ENCODE data around the gene TMEM209. TPM values are rescaled to one million over a fixed set of nuclear protein-coding genes. Genes with fewer than 3 reads are reported as not detected.
"Not testable (repeated sequence)": the region's sequence is repeated elsewhere in the genome, so short reads cannot be mapped to it uniquely, and the experiment has no call there.

Gene TMEM209
- total RNA-seq, 1 donor from 2014 or later, result 9.2 TPM

GRCh38 chr7:130134726-130135125 lies 70.5 kb downstream of the TMEM209 start:
- intact Hi-C loops (cut with micrococcal nuclease), result no loop called here
- DNase-seq, result no peak
- ATAC-seq, result no peak

GRCh38 chr7:130134106-130134636 lies 71.0 kb downstream of the TMEM209 start:
- intact Hi-C loops (cut with micrococcal nuclease), result no loop called here
- ATAC-seq, result no peak
- DNase-seq, result no peak

- intact Hi-C loops (cut with micrococcal nuclease), result no loop called here
- ATAC-seq (no peak), DNase-seq (no peak)
Measured at GRCh38 chr7:130133029-130133782, 72.0 kb downstream of the TMEM209 start.

GRCh38 chr7:130131964-130132875 lies 73.0 kb downstream of the TMEM209 start:
- ATAC-seq (no peak), DNase-seq (no peak)
- intact Hi-C loops (cut with micrococcal nuclease), result no loop called here

GRCh38 chr7:130131191-130131834 lies 73.9 kb downstream of the TMEM209 start:
- intact Hi-C loops (cut with micrococcal nuclease), result no loop called here
- ATAC-seq, result no peak
- no peak for DNase-seq

GRCh38 chr7:130129011-130129411 lies 76.2 kb downstream of the TMEM209 start:
- no peak for ATAC-seq
- peak; percentile 44 for DNase-seq
- intact Hi-C loops (cut with micrococcal nuclease), result no loop called here

GRCh38 chr7:130127821-130128317 lies 77.3 kb downstream of the TMEM209 start:
- intact Hi-C loops (cut with micrococcal nuclease), result no loop called here
- DNase-seq, result no peak
- no peak for ATAC-seq

GRCh38 chr7:130127404-130127803 lies 77.8 kb downstream of the TMEM209 start:
- intact Hi-C loops (cut with micrococcal nuclease), result no loop called here
- no peak for ATAC-seq
- no peak for DNase-seq

GRCh38 chr7:130126840-130127239 lies 78.4 kb downstream of the TMEM209 start:
- DNase-seq; intact Hi-C loops (cut with micrococcal nuclease); ATAC-seq: not testable (repeated sequence)

GRCh38 chr7:130124711-130125110 lies 80.5 kb downstream of the TMEM209 start:
- DNase-seq (no peak), ATAC-seq (no peak)
- intact Hi-C loops (cut with micrococcal nuclease), result no loop called here

GRCh38 chr7:130123501-130123900 lies 81.7 kb downstream of the TMEM209 start:
- ATAC-seq, result no peak
- intact Hi-C loops (cut with micrococcal nuclease), result no loop called here
- no peak for DNase-seq

- DNase-seq (no peak), ATAC-seq (no peak)
- intact Hi-C loops (cut with micrococcal nuclease), result no loop called here
Measured at GRCh38 chr7:130118801-130119200, 86.4 kb downstream of the TMEM209 start.

- ATAC-seq, result no peak
- intact Hi-C loops (cut with micrococcal nuclease), result no loop called here
Measured at GRCh38 chr7:130118294-130118693, 86.9 kb downstream of the TMEM209 start.

GRCh38 chr7:130114776-130115175 lies 90.4 kb downstream of the TMEM209 start:
- ATAC-seq (no peak), DNase-seq (no peak)
- intact Hi-C loops (cut with micrococcal nuclease), result no loop called here

More at GRCh38 chr7:130118294-130118693, 86.9 kb downstream of the TMEM209 start:
- no peak for DNase-seq

Other genes starting within 250 kb of the TMEM209 start
- 20.8 TPM for gene ZC3HC1, start 154.0 kb downstream of the TMEM209 start, total RNA-seq
- 24.3 TPM for gene KLHDC10, start 134.9 kb downstream of the TMEM209 start, total RNA-seq
- not detected for gene SSMEM1, start 2.5 kb upstream of the TMEM209 start, total RNA-seq
- gene CPA2, start 61.5 kb upstream of the TMEM209 start, total RNA-seq, result not detected
- 0.77 TPM for gene CPA4, start 87.8 kb upstream of the TMEM209 start, total RNA-seq
- gene CPA5, start 139.4 kb upstream of the TMEM209 start, total RNA-seq, result not detected
- not detected for gene CPA1, start 175.1 kb upstream of the TMEM209 start, total RNA-seq
- gene CEP41, start 235.6 kb upstream of the TMEM209 start, total RNA-seq, result 4.9 TPM